Putamen (tissue), 1 donor: Measurements from ENCODE around the gene FOXA3.

ENCODE experiments used
- DNase-seq: peaks from one replicate; pipeline ENCODE4 v3.0.0-alpha.2; 2016; ENCODE audit warnings: low spot score

Gene FOXA3

DNA sequence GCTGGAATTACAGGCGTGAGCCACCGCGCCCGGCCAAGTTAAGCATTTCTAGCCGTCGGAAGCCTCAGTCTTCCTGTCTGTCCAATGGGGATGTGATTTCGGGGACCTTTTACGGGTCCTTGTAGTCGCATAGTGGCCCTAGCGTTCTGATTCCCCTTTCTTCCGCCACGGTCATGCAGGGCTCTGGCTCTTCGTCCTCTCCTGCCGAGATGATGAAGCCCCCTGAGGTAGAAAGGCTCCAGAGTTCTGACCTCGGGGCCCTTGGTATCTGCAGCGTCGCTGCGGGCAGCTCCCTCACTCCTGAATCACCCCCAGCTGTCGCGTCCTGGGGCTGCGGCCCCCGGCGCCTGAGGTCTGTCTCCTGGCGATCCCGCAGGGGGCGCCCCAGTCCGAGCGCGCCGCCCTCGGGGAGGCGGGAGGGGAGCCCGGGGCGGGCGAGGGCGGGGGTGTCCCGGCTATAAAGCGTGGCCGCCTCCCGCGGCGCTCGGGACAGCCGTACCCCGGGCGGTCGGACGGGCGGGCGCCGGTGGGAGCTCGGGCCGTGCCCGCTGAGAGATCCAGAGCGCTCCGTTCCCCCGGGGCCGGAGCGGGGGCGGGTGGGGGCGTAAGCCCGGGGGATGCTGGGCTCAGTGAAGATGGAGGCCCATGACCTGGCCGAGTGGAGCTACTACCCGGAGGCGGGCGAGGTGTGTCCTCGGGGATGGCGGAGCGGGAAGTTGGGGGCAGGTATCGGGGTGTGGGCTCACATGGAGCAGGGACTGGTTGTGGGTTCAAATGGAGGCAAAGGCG lies at the start of gene FOXA3:
FOXA3 (plus strand) TSS at position 487 of the 789 bp plus-strand sequence; CDS start at position 618, 131 bp downstream.
- no peak for DNase-seq

GRCh38 chr19:45814851-45815480 lies 49.2 kb upstream of the FOXA3 start, which contains the start of gene RSPH6A:
RSPH6A (minus strand) TSS chr19:45815308; CDS start chr19:45815176, 132 bp downstream.
- no peak for DNase-seq

DNA sequence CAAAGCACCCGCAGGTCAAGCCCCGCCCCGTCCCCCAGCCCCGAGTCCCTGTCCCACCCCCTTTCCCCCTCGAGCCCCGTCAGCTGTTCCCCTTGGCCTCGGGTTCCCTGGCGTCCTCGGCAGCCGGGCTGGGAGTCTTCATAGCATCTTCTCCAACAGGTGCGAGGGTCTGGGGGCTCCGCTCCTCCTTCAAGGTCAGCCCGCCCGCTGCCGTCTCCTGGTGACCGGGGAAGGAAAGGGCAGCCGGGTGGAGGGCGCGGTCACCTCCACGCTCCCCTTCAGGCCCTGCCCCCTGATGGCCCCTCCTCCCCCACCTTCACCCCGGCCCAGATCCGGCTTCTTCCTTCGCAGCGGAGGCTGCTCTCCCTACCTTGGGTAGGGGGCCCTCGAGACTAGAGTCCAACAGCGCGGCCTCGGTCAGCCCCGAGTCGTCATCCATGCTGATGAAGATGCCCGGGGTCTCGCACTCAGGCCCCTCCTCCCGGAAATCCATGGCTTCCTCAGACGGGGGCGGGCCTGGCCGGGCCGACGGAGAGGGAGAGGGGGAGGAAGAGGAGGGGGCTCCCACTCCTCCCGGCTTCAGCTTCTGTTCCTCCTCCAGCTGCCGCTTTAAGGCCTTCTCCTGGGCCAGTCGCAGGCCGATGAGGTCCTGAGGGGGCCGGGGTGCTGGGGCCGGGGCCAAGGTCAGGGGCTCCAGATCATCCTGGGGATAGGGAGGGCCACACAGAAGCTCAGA lies 48.5 kb upstream of the FOXA3 start:
- no peak for DNase-seq

DNA sequence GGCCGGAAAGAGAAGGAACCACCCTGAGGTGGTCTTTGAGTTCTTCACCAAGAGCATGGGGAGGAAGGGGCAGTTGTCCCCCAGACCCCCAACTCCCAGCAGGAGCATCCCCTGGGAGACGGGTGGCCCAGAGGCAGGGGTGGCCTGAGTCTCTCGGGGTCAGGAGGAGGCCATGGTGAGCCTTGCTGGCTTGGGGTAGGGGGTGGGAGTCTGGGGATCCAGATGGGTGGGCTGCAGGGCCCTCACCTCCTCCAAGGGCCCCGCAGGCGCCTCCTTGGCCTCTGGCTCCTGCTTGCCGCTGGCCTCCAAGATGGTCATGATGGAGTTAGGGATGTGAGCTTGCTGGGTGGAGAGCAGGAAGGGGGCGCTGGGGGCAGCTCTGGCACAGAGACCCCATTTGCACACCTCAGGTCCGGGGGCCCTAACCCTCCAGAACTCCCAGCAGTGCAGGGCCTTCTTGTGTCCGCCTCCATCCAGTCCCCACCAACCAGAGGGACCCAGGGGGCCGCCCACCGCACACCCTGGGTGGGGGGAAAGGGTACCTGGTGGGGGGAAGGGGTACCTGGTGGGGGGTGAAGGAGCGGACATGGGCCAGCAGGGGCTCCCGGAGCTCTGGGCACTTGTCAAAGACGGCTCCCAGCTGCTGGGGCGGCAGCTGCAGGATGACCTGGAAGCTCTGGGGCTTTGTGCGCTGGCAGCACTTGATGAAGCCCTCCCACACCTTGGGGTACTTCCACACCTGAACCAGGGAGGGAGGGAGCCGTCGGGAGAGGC lies 47.7 kb upstream of the FOXA3 start:
- DNase-seq: no peak

DNA sequence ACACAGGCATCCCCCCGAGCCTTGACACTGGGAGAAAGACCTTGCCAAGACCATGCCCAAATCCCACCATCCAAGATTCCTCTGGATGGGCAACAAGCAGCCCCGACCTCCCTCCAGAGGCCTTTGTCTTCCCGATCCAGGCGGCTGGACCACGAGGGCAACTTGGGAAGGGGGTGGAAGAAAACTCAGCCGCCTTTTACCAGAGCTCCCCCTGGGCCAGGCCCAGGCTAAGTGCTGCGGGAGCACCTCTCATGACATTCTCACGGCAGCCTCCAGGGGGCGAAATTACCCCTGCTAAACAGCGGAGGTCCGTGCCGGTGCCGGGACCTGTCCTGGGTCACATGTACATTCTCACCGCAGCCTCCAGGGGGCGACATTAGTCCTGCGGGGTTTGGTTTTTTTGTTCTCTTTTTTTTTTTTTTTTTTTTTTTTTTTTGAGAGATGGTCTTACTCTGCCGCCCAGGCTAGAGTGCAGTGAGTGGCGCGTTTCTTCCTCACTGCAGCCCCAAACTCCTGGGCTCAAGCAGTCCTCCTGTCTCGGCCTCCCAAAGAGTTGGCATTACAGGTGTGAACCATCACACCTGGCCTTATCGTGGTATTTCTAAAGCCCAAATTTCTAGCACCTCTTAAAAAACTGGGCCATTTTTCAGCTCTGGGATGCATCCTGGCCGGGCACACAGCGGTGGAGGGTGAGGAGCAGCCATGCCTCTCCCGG lies 47.0 kb upstream of the FOXA3 start:
- DNase-seq: peak; percentile 84

- no peak for DNase-seq
Observed at GRCh38 chr19:45817725-45818301, 46.3 kb upstream of the FOXA3 start.

DNA sequence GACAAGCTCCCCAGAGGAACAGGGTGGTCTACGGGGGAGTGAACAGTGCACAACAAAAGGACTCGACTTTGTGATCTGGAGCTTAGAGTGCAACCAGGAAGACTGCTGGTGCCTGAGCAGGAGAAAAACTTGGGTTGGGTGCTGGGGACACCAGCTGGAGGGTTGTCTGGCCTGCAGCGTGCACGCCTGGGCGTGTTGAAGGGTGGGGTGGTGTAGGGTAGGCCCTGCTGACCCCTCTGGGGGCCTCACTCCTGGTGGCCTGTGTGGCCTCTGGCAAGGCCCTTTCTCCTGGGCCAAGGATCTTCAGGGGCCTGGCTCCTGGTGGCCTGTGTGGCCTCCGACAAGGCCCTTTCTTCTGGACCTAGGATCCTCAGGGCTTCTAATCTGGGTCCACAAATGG lies 44.4 kb upstream of the FOXA3 start:
- DNase-seq: no peak

DNA sequence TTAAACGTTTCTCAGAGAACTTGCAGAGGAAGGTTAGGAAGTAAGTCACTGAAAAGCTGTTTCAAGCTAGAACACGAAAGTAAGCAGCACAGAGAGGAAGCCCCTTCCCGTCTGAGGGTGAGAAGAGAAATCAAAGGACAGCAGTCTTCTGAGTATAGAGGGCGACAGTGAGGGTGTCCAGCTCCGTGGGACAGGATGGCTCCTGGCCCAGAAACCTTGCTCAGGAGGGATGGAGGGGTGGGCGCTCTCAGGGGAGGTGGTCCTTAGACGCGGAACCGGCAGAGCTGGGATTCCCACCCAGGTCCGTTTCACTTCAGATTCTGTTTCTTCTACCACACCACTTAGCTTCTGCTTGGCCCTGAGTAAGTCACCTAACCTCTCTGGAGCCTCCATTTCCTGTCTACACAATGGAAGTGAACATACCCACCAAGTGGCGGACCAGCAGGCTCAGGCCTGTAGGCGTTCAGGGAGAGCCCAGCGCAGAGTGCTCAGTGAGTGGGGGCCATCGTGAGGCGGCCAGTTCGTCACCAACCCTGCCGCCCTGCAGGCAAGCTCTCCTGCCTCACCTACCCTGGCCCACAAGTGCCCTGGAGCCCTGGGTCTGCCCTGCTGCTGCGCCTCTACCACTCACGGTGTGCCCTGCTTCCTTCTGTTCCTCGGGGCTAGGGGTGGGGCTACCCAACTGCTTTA lies 43.6 kb upstream of the FOXA3 start:
- DNase-seq: no peak

DNA sequence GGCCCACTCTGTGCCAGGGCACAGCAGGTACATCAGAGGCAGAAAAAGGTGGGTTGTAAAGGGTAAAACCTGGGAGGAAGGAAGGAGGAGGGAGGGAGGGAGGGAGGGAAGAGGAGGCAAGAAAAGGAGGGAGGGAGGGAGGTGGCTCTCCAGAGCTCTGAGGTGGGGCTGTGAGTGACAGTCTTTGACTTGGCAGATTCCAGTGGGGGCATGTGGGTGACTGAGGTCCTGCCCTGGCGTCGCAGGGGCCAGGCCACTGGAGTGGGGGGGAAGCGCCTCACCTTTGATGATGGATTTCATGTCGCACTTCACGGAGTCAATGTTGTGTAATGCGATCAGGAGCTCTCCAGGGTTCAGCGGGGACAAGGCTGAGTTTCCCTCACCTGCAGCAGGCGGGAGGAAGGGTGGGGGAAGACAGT lies 43.0 kb upstream of the FOXA3 start:
- DNase-seq: peak; percentile 39

GRCh38 chr19:45821570-45821969 lies 42.6 kb upstream of the FOXA3 start:
- DNase-seq: no peak

DNA sequence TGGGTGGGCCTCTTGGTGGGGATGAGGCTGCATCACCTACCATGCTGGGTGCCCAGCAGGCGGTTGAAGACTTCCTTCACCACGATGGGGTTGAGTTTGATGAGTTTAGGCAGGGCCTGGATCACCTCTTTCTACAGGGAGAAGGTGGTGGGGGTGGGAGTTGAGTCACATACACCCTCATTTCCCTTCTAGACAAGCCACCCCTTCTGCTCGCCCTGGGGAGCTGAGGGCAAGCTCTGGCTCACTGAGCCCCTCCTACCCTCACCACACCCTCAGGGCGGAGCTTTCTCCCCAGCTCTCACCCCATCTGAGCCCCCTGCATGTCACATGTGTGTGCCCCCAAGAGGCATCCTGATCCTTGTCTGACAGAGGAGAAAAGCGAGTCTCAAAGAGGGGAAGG lies 41.4 kb upstream of the FOXA3 start:
- peak; percentile 38 for DNase-seq

DNA sequence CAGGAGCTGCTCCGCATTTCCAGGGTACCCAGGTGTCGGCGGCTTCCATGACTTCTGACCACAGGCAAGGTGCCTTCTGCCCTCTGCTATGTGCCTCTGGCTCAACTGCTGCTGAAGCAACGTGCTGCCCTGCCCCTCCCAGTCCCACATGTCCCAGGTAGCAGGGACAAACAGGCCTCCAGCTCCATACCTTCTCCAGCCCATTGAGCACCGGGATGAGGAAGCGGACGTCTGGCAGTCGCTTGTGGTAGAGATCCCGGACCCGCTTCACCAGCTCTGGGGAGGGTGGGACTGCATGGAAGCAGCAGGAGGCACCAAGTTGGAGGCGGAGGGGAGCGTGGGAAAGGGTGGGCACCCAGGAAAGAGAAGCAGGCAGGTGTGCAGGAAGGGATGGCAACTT lies 40.9 kb upstream of the FOXA3 start:
- no peak for DNase-seq

DNA sequence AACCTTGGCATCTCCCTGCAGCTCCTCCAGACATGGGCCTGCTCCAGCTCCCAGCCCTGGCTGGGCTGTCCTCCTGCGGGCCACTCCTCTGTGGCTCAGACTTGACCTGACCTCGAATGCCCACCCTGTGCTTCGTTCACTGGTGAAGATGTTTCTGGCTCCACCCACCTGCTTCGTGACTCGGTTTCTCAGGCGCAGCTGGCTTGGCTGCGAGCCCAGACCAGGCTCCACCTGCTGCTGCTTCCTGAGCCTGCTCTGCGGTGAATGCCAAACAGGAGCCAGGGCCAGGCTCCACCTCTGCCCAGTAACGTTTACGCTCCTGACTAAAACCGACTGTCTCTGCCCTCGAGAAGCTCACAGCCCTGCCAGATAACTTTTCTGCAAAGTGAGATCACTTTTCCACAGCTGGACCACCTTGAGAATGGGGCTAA lies 40.1 kb upstream of the FOXA3 start:
- peak; percentile 32 for DNase-seq

DNA sequence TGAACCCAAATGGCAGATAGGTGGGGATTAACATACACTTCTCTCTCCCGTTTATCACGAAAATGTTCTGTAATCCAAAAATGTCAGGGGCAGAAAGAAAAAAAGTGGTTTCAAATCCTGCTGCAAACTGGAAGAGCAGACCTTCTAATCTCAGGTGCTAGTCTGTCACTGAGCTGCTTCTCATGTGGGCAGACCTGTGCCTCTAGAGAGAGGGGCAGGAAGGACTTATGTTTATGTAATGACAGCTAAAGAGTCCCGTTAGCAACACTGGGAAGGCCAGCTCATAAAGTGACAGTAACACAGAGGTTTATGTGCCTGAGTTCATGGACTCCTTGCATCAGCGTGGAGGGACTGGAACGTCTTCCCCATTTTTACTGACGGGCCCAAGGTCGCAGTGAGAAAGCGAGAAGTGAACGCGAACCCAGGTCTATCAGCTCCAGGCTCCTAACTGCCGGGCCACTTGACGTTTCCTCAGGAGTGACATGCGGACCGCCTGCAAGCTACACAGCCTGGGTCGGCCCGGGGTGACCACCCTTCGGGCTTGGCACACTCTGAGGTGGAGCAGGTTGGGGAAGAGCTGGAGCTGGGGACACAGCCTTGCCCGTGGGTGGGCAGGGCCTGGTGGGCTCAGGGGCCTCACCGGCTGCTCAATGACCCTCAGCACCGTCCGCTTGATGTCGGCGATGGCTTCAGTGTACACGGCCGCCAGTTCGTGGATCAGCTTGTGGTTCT lies 39.4 kb upstream of the FOXA3 start:
- no peak for DNase-seq

GRCh38 chr19:45825263-45825605 lies 38.9 kb upstream of the FOXA3 start:
- no peak for DNase-seq

GRCh38 chr19:45825917-45826893 lies 37.9 kb upstream of the FOXA3 start:
- no peak for DNase-seq

DNA sequence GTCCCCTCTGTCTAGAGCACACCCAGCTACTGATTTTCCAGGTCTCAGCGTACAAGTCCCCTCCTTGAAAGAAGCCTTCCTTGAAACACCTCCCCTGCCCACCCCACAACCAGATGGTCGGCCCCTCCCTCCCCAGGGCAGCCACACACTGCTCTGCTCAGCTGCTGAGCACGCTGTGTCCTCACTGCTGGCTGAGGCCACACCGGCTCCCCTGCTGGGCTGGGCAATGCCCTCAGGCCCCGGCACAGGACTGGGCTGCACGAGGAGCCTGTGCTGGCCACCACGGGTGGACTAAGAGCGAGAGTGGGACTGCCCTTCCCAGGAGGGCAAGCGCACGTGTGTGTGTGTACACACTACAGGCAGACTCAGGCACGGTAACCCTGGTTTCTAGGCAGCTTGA lies 37.2 kb upstream of the FOXA3 start:
- no peak for DNase-seq

GRCh38 chr19:45827459-45828093 lies 36.5 kb upstream of the FOXA3 start:
- DNase-seq: no peak
